Ovary (tissue), 3 donors: ENCODE measurements around the gene TRPM3.

Source experiments
- CTCF ChIP-seq, 3 donors: fragments of 450-650 bp in 2 of 3; fragments of 200-600 bp in 1 of 3; IDR thresholded peaks; one replicate each; pipeline versions ENCODE4 v1.5.1 to v1.8.0; 2016 to 2022; ENCODE audit warnings: antibody characterized with exemption in 3 of 3, mild to moderate bottlenecking in 1 of 3
- EP300 ChIP-seq: sonication (generic); formaldehyde crosslinking; IDR thresholded peaks from one replicate; pipeline ENCODE4 v1.6.1; 2017; ENCODE audit warnings: antibody characterized with exemption
- POLR2A ChIP-seq: fragments of 450-650 bp; IDR thresholded peaks from one replicate; pipeline ENCODE4 v1.6.1; 2017; ENCODE audit warnings: antibody characterized with exemption, mild to moderate bottlenecking, moderate library complexity
- donor health status: DM: no; HTN: no; CAD: no.

GRCh38 chr9:70753311-70753710 lies 368.1 kb downstream of the TRPM3 start:
- TF ChIP-seq POLR2A (no peak), CTCF (IDR thresholded peaks at IDR 0.05) (no peak), EP300 (no peak)
